ENCODE results near the gene ROMO1. TPM values are rescaled to one million over a fixed set of nuclear protein-coding genes. Genes with fewer than 3 reads are reported as not detected.

The ROMO1 gene
- total and polyA plus RNA-seq, 2 of the 8 experiments (the other 6 are each of a cell fraction or from before 2014, with no cell fraction given): 164 to 702 TPM

DNA sequence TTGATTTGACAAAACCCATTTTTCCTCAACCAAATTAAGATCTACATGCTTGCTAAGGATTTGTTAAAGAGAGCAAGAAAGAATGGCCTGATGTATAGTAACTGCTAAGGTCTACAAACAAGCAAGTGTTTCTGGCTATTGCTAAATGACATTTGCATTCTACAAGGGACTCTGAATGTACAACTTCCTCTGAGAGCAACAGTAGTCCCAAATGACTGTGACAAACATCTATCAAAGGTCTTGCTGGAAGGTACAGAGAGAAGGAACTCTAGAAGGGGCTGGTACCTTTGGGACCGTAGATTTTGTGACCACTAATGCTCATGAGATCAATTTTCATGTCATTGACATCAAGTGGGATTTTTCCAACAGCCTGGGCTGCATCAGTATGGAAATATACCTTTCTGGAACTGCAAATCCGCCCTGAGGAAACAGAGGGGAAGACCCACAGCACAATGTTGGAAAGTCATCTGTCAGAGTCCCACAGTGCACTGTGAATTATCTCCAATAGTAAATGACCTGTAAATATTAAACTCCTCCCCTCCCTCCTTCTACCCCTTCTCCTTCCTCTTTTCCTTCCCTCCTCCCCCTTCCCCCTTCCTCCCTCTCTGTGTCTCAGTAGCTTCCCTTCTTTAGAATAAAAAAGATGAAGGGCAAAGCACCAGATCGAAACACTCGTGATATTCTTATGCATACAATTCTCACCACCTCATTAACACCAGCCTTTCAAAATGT lies 18.6 kb upstream of the ROMO1 start:
- H3K79me2 ChIP-seq (ENCODE audit: control insufficient read depth in 1 of 2, insufficient read depth in 2 of 2, low read length in 2 of 2): no peaks in the 10 kb centered on the region
- no peaks in the 10 kb centered on the region for H3K79me1 ChIP-seq (ENCODE audit: low read depth, low read length)
- H2BK120ac ChIP-seq (replicated peaks; ENCODE audit: low read depth, low read length): no peak overlapping the region
- no peak for FAIRE-seq
- H3K4me2 ChIP-seq (ENCODE audit: insufficient read depth in 1 of 2, low read depth in 2 of 2, low read length in 2 of 2): no peak overlapping the region
- no peak for DNase-seq (ENCODE audit: low read depth in 1 of 2, low spot score in 2 of 2)
- H2AFZ ChIP-seq (ENCODE audit: low read length): no peak overlapping the region
- H2BK15ac ChIP-seq (ENCODE audit: low read length): no peak overlapping the region
- H2BK20ac ChIP-seq (ENCODE audit: low read length): no peak overlapping the region
- H4K91ac ChIP-seq (replicated peaks; ENCODE audit: insufficient read length, low read length): no peak overlapping the region
- no peak overlapping the region for H3K27ac ChIP-seq (ENCODE audit: low read depth, low read length)
- H3K56ac ChIP-seq (replicated peaks; ENCODE audit: insufficient read length, low read depth, low read length): no peak overlapping the region
- no peak overlapping the region for H3K4me3 ChIP-seq (ENCODE audit: extremely low read depth in 1 of 4, insufficient read depth in 2 of 4, low read depth in 3 of 4, low read length in 4 of 4)
- no peak for TF ChIP-seq CHD1 (IDR thresholded peaks at IDR 0.05; ENCODE audit: low read depth, low read length)
- no peak for TF ChIP-seq JUND (IDR thresholded peaks at IDR 0.05; ENCODE audit: low read length)
- H4K5ac ChIP-seq (ENCODE audit: insufficient read length, low read depth, low read length): no peak overlapping the region
- H3K18ac ChIP-seq (ENCODE audit: extremely low read depth, low read length): no peak overlapping the region
- no peaks in the 10 kb centered on the region for H3K27me3 ChIP-seq (replicated peaks in 1 of 4; ENCODE audit: control insufficient read depth in 3 of 4, extremely low read depth in 1 of 4, insufficient read depth in 3 of 4, low read length in 3 of 4)
- no peak overlapping the region for H2BK12ac ChIP-seq (ENCODE audit: low read depth, low read length)
- no peak overlapping the region for H3K23ac ChIP-seq (ENCODE audit: insufficient read length)
- H3K9ac ChIP-seq (replicated peaks in 1 of 4; ENCODE audit: extremely low read depth in 1 of 4, low read depth in 3 of 4, low read length in 3 of 4): no peak overlapping the region
- no peak overlapping the region for H3K14ac ChIP-seq (ENCODE audit: insufficient read length)
- H2AK5ac ChIP-seq (ENCODE audit: low read depth, low read length): no peak overlapping the region
- no peak overlapping the region for H2BK5ac ChIP-seq (ENCODE audit: low read depth, low read length)
- H3K23me2 ChIP-seq (ENCODE audit: low read depth, low read length): no peaks in the 10 kb centered on the region
- no peaks in the 10 kb centered on the region for H4K20me1 ChIP-seq (replicated peaks in 1 of 2; ENCODE audit: control insufficient read depth in 1 of 2, insufficient read depth in 2 of 2, low read length in 2 of 2)
- H3K4ac ChIP-seq (replicated peaks; ENCODE audit: insufficient read length, low read depth, low read length): no peak overlapping the region
- no peaks in the 10 kb centered on the region for H3K9me3 ChIP-seq (ENCODE audit: insufficient read depth in 2 of 2, low read depth in 1 of 2, low read length in 1 of 2)
- H4K8ac ChIP-seq (ENCODE audit: extremely low read depth, insufficient read depth, low read length): no peak overlapping the region
- H3K4me1 ChIP-seq (replicated peaks in 1 of 4; ENCODE audit: control insufficient read depth in 3 of 4, insufficient read depth in 4 of 4, low read length in 3 of 4): no peaks in the 10 kb centered on the region
- ChIA-PET POLR2A (ENCODE audit: partially characterized antibody) (interaction anchor here (1.1 to 1.7 kb wide), 3 partner anchors 10 to 22 kb away, joined by 5 to 6 read pairs (median 6); no protein-coding TSS in a partner anchor), CTCF (ENCODE audit: partially characterized antibody) (no interaction called here)
- 95% methylated on average over 4 of the region's 4 CpGs; no CpG with 5 or more reads in 1 of the 2 experiments for WGBS, 2 experiments (ENCODE audit: extremely low coverage in 1 of 2, insufficient coverage in 1 of 2, insufficient read length in 1 of 2, insufficient replicate concordance in 2 of 2, low coverage in 1 of 2, low lambda C conversion rate in 2 of 2, missing lambda C conversion rate in 1 of 2)
- no peaks in the 10 kb centered on the region for H3K36me3 ChIP-seq (ENCODE audit: control insufficient read depth in 2 of 4, insufficient read depth in 4 of 4, low read length in 3 of 4)
